DND-41 (cell line): ENCODE measurements around the gene CLCN6.

ENCODE experiments used
- ATAC-seq: fragments of 200-7000 bp; cut with Tn5 transposase; 3 replicates; pipeline ENCODE4 v1.9.1; 2021; ENCODE audit warnings: low read depth; ENCODE audit not compliant: insufficient read depth
- DNase-seq: peaks from one replicate; pipeline ENCODE4 v3.0.0-alpha.2; 2020
- H2AFZ ChIP-seq: 2 replicates; pipeline ENCODE4 v1.6.0; 2012; ENCODE audit warnings: low read depth, low read length
- H3K27ac ChIP-seq: 2 replicates; pipeline ENCODE4 v1.5.1; 2012; ENCODE audit warnings: low read length, inconsistent platforms
- H3K27me3 ChIP-seq: fragments of 200-600 bp; sonication (generic); 2 replicates; pipeline ENCODE4 v1.6.0; 2012; ENCODE audit warnings: low read length, mild to moderate bottlenecking, inconsistent platforms; ENCODE audit not compliant: insufficient read depth, poor library complexity
- H3K36me3 ChIP-seq: 2 replicates; pipeline ENCODE4 v1.5.1; 2012; ENCODE audit warnings: low read length, inconsistent platforms; ENCODE audit not compliant: insufficient read depth
- H3K4me1 ChIP-seq: 2 replicates; pipeline ENCODE4 v1.5.1; 2012; ENCODE audit warnings: mild to moderate bottlenecking, low read length; ENCODE audit not compliant: insufficient read depth
- H3K4me2 ChIP-seq: 2 replicates; pipeline ENCODE4 v1.6.0; 2012; ENCODE audit warnings: mild to moderate bottlenecking, moderate library complexity, low read length, inconsistent platforms; ENCODE audit not compliant: insufficient read depth
- H3K4me3 ChIP-seq, 2 experiments: fragments of 200-600 bp in 1 of 2; shearing (Covaris generic) in 1 of 2; 2 replicates each; pipeline ENCODE4 v1.5.1; 2012 to 2016; ENCODE audit warnings: inconsistent platforms in 2 of 2, low read length in 2 of 2, mild to moderate bottlenecking in 2 of 2, low read depth in 1 of 2, moderate library complexity in 1 of 2
- H3K79me2 ChIP-seq: 2 replicates; pipeline ENCODE4 v1.6.0; 2012; ENCODE audit warnings: low read length, inconsistent platforms; ENCODE audit not compliant: insufficient read depth
- H3K9ac ChIP-seq: 2 replicates; pipeline ENCODE4 v1.6.0; 2012; ENCODE audit warnings: low read depth, mild to moderate bottlenecking, inconsistent platforms, low read length, moderate library complexity
- H3K9me3 ChIP-seq: 2 replicates; pipeline ENCODE4 v1.5.1; 2012; ENCODE audit warnings: low read length, moderate library complexity, mild to moderate bottlenecking, inconsistent platforms; ENCODE audit not compliant: insufficient read depth, severe bottlenecking
- H4K20me1 ChIP-seq: 2 replicates; pipeline ENCODE4 v1.6.0; 2012; ENCODE audit warnings: low read length; ENCODE audit not compliant: insufficient read depth
- EZH2 ChIP-seq: IDR thresholded peaks from 3 replicates; pipeline ENCODE4 v1.6.1; 2012; ENCODE audit warnings: borderline replicate concordance, low read depth, mild to moderate bottlenecking, moderate library complexity, low read length, inconsistent platforms; ENCODE audit not compliant: severe bottlenecking
- TF ChIP-seq, protein P1 (sequence below): IDR thresholded peaks from 2 replicates; pipeline ENCODE4 v1.5.1; 2012; ENCODE audit warnings: borderline replicate concordance, low read length, moderate library complexity, mild to moderate bottlenecking; ENCODE audit not compliant: poor library complexity, severe bottlenecking; ENCODE audit errors: extremely low read depth

Gene CLCN6

DNA sequence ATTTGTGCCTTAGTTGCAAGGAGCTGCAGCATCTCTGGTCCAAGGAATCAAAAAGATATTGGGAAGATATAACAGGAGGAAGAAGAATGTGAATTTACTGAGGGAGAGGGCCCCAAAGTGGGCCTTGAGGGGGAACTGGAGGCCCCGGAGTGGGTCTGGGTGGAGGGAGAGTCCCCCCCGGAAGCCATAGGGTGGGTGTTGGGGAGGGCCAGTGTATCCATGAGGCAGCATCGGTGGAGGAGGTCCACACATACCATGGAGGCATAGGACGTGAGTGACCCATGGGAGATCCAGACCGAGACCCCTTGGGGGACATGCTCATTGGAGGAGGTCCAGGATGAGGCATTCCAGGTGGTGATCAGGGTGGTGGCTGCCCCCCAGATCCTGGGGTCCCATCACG, 44.7 kb upstream of the CLCN6 start:
- Histone ChIP-seq H3K4me1 (no peaks in the 10 kb centered on the region), H3K36me3 (no peaks in the 10 kb centered on the region), H3K4me3 (no peak overlapping the region), H3K9ac (no peak overlapping the region), H4K20me1 (no peaks in the 10 kb centered on the region), H3K4me2 (no peak overlapping the region), H3K79me2 (no peaks in the 10 kb centered on the region), H2AFZ (no peak overlapping the region), H3K27ac (no peak overlapping the region), H3K27me3 (peaks cover 3% of the 10 kb centered on the region), H3K9me3 (no peaks in the 10 kb centered on the region)
- TF ChIP-seq, protein P1, sequence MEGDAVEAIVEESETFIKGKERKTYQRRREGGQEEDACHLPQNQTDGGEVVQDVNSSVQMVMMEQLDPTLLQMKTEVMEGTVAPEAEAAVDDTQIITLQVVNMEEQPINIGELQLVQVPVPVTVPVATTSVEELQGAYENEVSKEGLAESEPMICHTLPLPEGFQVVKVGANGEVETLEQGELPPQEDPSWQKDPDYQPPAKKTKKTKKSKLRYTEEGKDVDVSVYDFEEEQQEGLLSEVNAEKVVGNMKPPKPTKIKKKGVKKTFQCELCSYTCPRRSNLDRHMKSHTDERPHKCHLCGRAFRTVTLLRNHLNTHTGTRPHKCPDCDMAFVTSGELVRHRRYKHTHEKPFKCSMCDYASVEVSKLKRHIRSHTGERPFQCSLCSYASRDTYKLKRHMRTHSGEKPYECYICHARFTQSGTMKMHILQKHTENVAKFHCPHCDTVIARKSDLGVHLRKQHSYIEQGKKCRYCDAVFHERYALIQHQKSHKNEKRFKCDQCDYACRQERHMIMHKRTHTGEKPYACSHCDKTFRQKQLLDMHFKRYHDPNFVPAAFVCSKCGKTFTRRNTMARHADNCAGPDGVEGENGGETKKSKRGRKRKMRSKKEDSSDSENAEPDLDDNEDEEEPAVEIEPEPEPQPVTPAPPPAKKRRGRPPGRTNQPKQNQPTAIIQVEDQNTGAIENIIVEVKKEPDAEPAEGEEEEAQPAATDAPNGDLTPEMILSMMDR = no peak
- TF ChIP-seq EZH2 = no peak
- DNase-seq (no peak), ATAC-seq (no peak)

DNA sequence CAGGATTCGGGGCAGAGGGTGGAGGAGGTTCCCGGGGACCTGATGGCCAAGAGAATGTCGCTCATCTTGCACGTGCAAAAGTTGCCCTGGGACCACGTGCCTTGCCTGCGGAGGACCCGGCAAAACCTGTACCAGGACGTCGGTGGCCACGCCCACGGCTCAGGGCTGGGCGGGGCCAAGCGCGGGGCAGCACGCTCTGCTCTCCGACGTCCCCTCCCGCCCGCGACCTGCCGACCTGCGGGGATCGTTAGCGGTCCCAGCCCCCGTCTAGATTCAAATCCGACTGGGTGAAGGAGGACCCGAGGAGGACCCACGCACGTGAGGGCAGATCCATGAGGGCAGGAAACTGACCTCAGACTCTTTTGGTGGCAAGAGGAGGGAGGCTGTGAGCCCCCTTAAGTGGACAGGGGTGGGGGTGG, 44.0 kb upstream of the CLCN6 start, which contains the start of gene C1orf167:
TSS of gene C1orf167 (plus strand) at position 206 of the 419 bp plus-strand sequence. CDS start 2,208 bp downstream, outside the sequence.
- no peaks in the 10 kb centered on the region for H3K79me2 ChIP-seq
- no peaks in the 10 kb centered on the region for H3K36me3 ChIP-seq
- DNase-seq (no peak), ATAC-seq (no peak)
- H3K9ac ChIP-seq = no peak within 1 kb of the TSS
- no peak within 1 kb of the TSS for H2AFZ ChIP-seq
- no peaks in the 10 kb centered on the region for H3K4me1 ChIP-seq
- no peak within 1 kb of the TSS for H3K4me3 ChIP-seq
- H3K9me3 ChIP-seq = no peaks in the 10 kb centered on the region
- H3K27ac ChIP-seq = no peak within 1 kb of the TSS
- peaks cover 3% of the 10 kb centered on the region for H3K27me3 ChIP-seq
- no peak within 1 kb of the TSS for H3K4me2 ChIP-seq
- H4K20me1 ChIP-seq = no peaks in the 10 kb centered on the region
- no peak for TF ChIP-seq EZH2
- TF ChIP-seq, protein P1 = no peak

DNA sequence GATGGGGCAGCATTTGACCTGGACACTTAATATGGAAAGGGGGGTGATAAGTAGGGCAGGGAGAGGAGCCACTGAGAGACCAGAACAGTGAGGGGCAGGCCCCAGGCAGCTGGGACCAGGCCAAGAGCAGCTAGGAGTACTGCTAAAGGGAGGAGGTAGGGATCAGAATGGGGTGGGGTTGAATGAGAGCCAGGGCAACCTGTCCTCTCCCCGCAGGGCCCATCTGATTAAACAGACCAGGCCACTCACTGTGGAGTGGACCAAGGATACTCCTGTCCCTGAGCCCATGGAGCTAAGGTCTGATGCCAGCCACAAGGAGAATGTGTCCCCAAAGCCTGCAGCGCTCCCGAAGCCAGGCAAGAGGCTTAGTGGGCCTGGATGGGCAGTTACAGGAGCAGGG, 41.9 kb upstream of the CLCN6 start:
- no peak for ATAC-seq
- Histone ChIP-seq H3K27me3 (peaks cover 3% of the 10 kb centered on the region), H3K4me2 (no peak overlapping the region), H3K9ac (no peak overlapping the region), H3K4me1 (no peaks in the 10 kb centered on the region), H3K79me2 (no peaks in the 10 kb centered on the region), H4K20me1 (no peaks in the 10 kb centered on the region), H3K4me3 (no peak overlapping the region), H3K9me3 (no peaks in the 10 kb centered on the region), H3K27ac (no peak overlapping the region), H2AFZ (no peak overlapping the region), H3K36me3 (no peaks in the 10 kb centered on the region)
- DNase-seq = no peak
- TF ChIP-seq, protein P1 = no peak
- no peak for TF ChIP-seq EZH2

DNA sequence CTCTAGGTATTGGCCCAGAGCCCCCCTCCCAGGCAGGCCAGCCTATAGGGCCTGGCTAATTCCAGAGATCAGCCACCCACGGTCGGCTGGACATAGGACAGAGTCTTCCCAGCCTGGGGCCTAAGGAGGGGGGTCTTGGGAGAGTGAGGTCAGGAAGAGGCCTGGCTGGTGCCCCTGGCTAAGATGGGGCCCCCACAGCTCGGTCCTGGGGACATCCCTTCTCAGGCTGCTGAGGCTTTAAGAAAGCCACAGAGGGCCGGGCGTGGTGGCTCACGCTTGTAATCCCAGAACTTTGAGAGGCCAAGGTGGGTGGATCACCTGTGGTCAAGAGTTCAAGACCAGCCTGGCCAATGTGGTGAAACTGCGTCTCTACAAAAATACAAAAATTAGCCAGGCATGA, 41.5 kb upstream of the CLCN6 start:
- Histone ChIP-seq H4K20me1 (no peaks in the 10 kb centered on the region), H3K79me2 (no peaks in the 10 kb centered on the region), H3K9me3 (no peaks in the 10 kb centered on the region), H3K9ac (no peak overlapping the region), H3K4me2 (no peak overlapping the region), H3K27ac (no peak overlapping the region), H3K4me3 (no peak overlapping the region), H2AFZ (no peak overlapping the region), H3K4me1 (no peaks in the 10 kb centered on the region), H3K27me3 (peaks cover 3% of the 10 kb centered on the region), H3K36me3 (no peaks in the 10 kb centered on the region)
- ATAC-seq (no peak), DNase-seq (no peak)
- TF ChIP-seq EZH2 = no peak
- TF ChIP-seq, protein P1 = no peak
